Activated T-cell treated with anti-CD3 and anti-CD28 coated beads, Interleukin-2, amount 50 U/mL, for 4 hours (primary cell): Measurements from ENCODE around the gene ABCD1. TPM values are rescaled to one million over a fixed set of nuclear protein-coding genes. Genes with fewer than 3 reads are reported as not detected.

ENCODE experiments used
- ATAC-seq, 2 donors: fragments of 200-7000 bp; cut with Tn5 transposase; one replicate each; pipeline ENCODE4 v1.10.0; 2021
- DNase-seq: peaks from one replicate; pipeline ENCODE4 v3.0.0-alpha.2; 2020
- H3K27me3 Mint-ChIP-seq: one replicate; pipeline ENCODE4 v1.8.0; 2021; ENCODE audit warnings: low read depth, mixed read lengths
- H3K36me3 Mint-ChIP-seq: one replicate; pipeline ENCODE4 v1.8.0; 2022; ENCODE audit warnings: mixed read lengths; ENCODE audit not compliant: insufficient read depth
- H3K4me1 Mint-ChIP-seq: one replicate; pipeline ENCODE4 v1.8.0; 2021; ENCODE audit warnings: low read depth, mixed read lengths
- H3K4me3 Mint-ChIP-seq: one replicate; pipeline ENCODE4 v1.8.0; 2021; ENCODE audit warnings: mild to moderate bottlenecking, moderate library complexity, mixed read lengths
- H3K9me3 Mint-ChIP-seq: one replicate; pipeline ENCODE4 v1.8.0; 2021; ENCODE audit warnings: mixed read lengths
- total RNA-seq, 3 donors: library from RNA; stranded (reverse); gene quantifications; one replicate each; pipeline ENCODE4 v1.2.1, GENCODE V29; 2021

The ABCD1 gene
- total RNA-seq, 3 donors from 2014 or later, result 2.6 to 3.4 (median 3.1) TPM

DNA sequence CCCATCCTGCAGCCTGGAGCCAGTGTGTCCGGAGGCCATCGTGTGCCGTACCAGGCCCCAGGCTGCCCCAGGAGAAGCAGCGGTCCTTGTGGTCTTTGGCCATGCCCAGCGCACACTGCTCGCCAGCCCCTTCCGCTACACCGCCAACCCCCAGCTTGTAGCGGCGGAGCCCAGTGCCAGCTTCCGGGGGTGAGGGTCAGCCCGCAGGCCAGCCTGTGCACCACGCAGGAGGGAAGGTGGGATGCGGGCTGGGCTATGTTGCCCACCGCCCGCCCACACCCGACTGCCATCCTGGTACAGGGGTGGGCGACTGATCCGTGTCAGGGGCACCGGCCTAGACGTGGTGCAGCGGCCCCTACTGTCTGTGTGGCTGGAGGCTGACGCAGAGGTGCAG lies 48.6 kb downstream of the ABCD1 start:
- Mint-ChIP-seq H3K4me3 (no peak overlapping the region), H3K27me3 (peaks cover 2% of the 10 kb centered on the region), H3K9me3 (no peaks in the 10 kb centered on the region), H3K4me1 (no peaks in the 10 kb centered on the region), H3K36me3 (no peaks in the 10 kb centered on the region)
- ATAC-seq (no peak), DNase-seq (no peak)

GRCh38 chrX:153773741-153774575 lies 49.3 kb downstream of the ABCD1 start:
- no peaks in the 10 kb centered on the region for H3K4me1 Mint-ChIP-seq
- H3K36me3 Mint-ChIP-seq, result no peaks in the 10 kb centered on the region
- ATAC-seq, result no peak
- H3K27me3 Mint-ChIP-seq, result peaks cover 2% of the 10 kb centered on the region
- no peak overlapping the region for H3K4me3 Mint-ChIP-seq
- no peak for DNase-seq
- no peaks in the 10 kb centered on the region for H3K9me3 Mint-ChIP-seq

GRCh38 chrX:153774576-153775292 lies 50.1 kb downstream of the ABCD1 start:
- ATAC-seq (no peak), DNase-seq (no peak)
- Mint-ChIP-seq H3K27me3 (peaks cover 3% of the 10 kb centered on the region), H3K4me3 (no peak overlapping the region), H3K9me3 (no peaks in the 10 kb centered on the region), H3K36me3 (no peaks in the 10 kb centered on the region), H3K4me1 (no peaks in the 10 kb centered on the region)

- DNase-seq (no peak), ATAC-seq (no peak)
- H3K36me3 Mint-ChIP-seq, result no peaks in the 10 kb centered on the region
- peaks cover 10% of the 10 kb centered on the region for H3K27me3 Mint-ChIP-seq
- H3K9me3 Mint-ChIP-seq, result no peaks in the 10 kb centered on the region
- no peak overlapping the region for H3K4me3 Mint-ChIP-seq
- peaks cover 4% of the 10 kb centered on the region for H3K4me1 Mint-ChIP-seq
Observed at GRCh38 chrX:153775293-153776119, 50.9 kb downstream of the ABCD1 start.

DNA sequence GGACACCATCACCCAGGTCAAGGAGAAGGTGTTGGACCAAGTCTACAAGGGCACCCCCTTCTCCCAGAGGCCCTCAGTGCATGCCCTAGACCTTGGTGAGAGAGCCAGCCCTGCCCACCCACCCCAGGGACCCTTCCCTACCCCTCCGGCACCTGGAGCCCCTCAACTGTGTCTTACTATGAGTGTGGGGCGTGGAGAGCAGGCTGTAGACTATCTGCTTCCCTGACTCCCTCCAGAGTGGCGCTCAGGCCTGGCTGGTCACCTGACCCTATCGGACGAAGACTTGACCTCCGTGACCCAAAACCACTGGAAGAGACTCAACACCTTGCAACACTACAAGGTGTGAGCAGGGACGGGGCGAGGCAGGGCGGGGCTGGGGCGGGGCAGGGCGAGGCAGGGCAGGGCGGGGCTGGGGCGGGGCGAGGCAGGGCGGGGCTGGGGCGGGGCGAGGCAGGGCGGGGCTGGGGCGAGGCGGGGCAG lies 51.5 kb downstream of the ABCD1 start:
- DNase-seq, result no peak
- Mint-ChIP-seq H3K36me3 (no peaks in the 10 kb centered on the region), H3K4me3 (no peak overlapping the region), H3K9me3 (no peaks in the 10 kb centered on the region), H3K4me1 (peaks cover 4% of the 10 kb centered on the region), H3K27me3 (peaks cover 10% of the 10 kb centered on the region)
- ATAC-seq, result no peak

DNA sequence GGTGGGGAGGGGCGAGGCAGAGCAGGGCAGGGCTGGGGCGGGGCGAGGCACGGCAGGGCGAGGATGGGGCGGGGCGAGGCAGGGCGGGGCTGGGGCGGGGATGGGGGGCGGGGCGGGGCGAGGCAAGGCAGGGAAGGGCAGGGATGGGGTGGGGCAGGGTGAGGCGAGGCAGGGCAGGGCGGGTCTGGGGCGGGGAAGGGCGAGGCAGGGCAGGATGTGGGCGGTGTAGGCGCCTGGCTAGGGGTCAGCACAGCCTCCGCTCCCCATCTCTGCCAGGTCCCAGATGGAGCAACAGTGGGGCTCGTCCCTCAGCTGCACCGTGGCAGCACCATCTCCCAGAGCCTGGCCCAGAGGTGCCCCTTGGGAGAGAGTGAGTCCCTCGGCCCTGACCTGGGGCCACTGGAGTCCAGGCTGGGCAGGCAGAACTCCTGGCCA lies 52.0 kb downstream of the ABCD1 start:
- Mint-ChIP-seq H3K36me3 (no peaks in the 10 kb centered on the region), H3K27me3 (peaks cover 10% of the 10 kb centered on the region), H3K4me3 (no peak overlapping the region), H3K9me3 (no peaks in the 10 kb centered on the region), H3K4me1 (peaks cover 4% of the 10 kb centered on the region)
- ATAC-seq (no peak), DNase-seq (no peak)

- no peak overlapping the region for H3K4me3 Mint-ChIP-seq
- peaks cover 10% of the 10 kb centered on the region for H3K27me3 Mint-ChIP-seq
- H3K4me1 Mint-ChIP-seq, result peaks cover 4% of the 10 kb centered on the region
- no peaks in the 10 kb centered on the region for H3K9me3 Mint-ChIP-seq
- no peak for DNase-seq
- ATAC-seq, result no peak
- no peaks in the 10 kb centered on the region for H3K36me3 Mint-ChIP-seq
Observed at GRCh38 chrX:153777261-153778090, 52.8 kb downstream of the ABCD1 start.

DNA sequence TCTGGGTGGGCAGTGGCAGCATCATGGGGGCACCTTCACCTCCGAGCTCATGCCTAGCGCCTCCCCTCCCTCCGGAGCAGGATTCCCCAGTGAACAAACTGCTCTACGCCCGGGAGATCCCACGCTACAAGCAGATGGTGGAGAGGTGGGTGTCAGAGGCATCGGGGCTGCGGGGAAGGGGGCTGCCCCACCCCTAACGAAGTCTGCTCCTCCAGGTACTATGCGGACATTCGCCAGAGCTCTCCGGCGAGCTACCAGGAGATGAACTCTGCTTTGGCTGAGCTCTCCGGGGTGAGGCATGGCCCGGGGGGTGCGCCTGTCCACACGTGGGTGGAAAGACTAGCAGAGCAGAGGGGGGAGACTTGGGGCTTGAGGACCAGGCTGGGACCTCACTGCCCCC lies 53.5 kb downstream of the ABCD1 start:
- Mint-ChIP-seq H3K9me3 (no peaks in the 10 kb centered on the region), H3K4me1 (peaks cover 4% of the 10 kb centered on the region), H3K36me3 (no peaks in the 10 kb centered on the region), H3K27me3 (peaks cover 10% of the 10 kb centered on the region), H3K4me3 (no peak overlapping the region)
- DNase-seq (no peak), ATAC-seq (no peak)

DNA sequence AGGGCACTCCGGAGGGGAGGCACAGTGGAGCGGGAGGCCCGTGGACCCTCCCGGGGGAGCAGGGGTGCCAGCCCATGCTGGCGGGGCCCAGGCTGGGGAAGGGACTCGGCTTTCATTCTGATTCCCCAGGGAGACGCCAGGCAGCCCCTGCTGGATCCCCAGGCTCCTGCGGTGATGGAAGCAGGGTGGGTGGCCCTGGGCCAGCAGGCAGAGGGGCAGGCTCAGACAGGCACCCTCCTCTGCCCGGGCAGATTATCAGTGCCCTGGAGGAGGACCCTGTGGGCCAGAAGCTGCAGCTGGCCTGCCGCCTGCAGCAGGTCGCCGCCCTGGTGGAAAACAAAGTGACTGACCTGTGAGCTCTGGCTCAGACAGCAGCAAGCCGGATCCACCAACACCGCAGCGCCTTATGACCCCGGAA lies 54.0 kb downstream of the ABCD1 start:
- no peaks in the 10 kb centered on the region for H3K9me3 Mint-ChIP-seq
- H3K27me3 Mint-ChIP-seq, result peaks cover 10% of the 10 kb centered on the region
- no peak overlapping the region for H3K4me3 Mint-ChIP-seq
- ATAC-seq, result no peak
- H3K4me1 Mint-ChIP-seq, result peaks cover 4% of the 10 kb centered on the region
- DNase-seq, result no peak
- H3K36me3 Mint-ChIP-seq, result no peaks in the 10 kb centered on the region

GRCh38 chrX:153779891-153780677 lies 55.4 kb downstream of the ABCD1 start:
- peaks cover 4% of the 10 kb centered on the region for H3K4me1 Mint-ChIP-seq
- H3K27me3 Mint-ChIP-seq, result peaks cover 10% of the 10 kb centered on the region
- no peak overlapping the region for H3K4me3 Mint-ChIP-seq
- no peak for DNase-seq
- H3K36me3 Mint-ChIP-seq, result no peaks in the 10 kb centered on the region
- no peaks in the 10 kb centered on the region for H3K9me3 Mint-ChIP-seq
- no peak for ATAC-seq

GRCh38 chrX:153780678-153781427 lies 56.2 kb downstream of the ABCD1 start, which contains the start of gene SRPK3:
SRPK3 (plus strand) TSS chrX:153781041; CDS start chrX:153781087, 46 bp downstream.
- Mint-ChIP-seq H3K27me3 (peaks cover 10% of the 10 kb centered on the region), H3K4me1 (peaks cover 4% of the 10 kb centered on the region), H3K4me3 (no peak within 1 kb of the TSS), H3K9me3 (no peaks in the 10 kb centered on the region), H3K36me3 (no peaks in the 10 kb centered on the region)
- DNase-seq, result no peak
- no peak for ATAC-seq

DNA sequence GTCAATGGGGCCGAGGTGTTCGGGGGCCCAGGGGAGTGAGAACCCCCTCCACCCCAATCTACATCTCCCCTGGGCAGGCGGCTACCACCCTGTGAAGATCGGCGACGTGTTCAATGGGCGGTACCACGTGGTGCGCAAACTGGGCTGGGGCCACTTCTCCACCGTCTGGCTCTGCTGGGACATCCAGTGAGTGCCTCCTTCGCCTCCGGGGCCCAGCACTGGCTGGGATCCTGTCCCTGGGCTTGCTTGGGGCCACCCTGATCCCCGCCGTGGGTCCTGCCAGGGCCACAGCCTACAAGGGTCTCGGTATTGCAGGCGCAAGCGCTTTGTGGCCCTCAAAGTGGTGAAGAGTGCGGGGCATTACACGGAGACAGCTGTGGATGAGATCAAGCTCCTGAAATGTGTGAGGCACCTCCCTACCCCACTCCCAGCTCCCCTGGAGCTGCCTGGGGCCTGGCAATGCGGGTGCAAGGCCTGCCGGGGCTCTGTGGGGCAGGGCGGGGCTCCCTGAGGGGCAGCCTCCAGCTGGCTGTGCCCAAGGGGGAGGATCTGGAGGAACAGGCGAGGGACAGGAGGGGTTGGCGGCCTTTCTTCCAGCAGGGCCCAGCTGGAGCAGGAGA lies 56.9 kb downstream of the ABCD1 start:
- H3K36me3 Mint-ChIP-seq, result no peaks in the 10 kb centered on the region
- DNase-seq (no peak), ATAC-seq (no peak)
- no peaks in the 10 kb centered on the region for H3K9me3 Mint-ChIP-seq
- peaks cover 4% of the 10 kb centered on the region for H3K4me1 Mint-ChIP-seq
- no peak overlapping the region for H3K4me3 Mint-ChIP-seq
- peaks cover 10% of the 10 kb centered on the region for H3K27me3 Mint-ChIP-seq
